ENCODE data around the gene FAM78B.

GRCh38 chr1:166128195-166128594, 38.6 kb downstream of the FAM78B start:
- TF ChIP-seq, protein P1, sequence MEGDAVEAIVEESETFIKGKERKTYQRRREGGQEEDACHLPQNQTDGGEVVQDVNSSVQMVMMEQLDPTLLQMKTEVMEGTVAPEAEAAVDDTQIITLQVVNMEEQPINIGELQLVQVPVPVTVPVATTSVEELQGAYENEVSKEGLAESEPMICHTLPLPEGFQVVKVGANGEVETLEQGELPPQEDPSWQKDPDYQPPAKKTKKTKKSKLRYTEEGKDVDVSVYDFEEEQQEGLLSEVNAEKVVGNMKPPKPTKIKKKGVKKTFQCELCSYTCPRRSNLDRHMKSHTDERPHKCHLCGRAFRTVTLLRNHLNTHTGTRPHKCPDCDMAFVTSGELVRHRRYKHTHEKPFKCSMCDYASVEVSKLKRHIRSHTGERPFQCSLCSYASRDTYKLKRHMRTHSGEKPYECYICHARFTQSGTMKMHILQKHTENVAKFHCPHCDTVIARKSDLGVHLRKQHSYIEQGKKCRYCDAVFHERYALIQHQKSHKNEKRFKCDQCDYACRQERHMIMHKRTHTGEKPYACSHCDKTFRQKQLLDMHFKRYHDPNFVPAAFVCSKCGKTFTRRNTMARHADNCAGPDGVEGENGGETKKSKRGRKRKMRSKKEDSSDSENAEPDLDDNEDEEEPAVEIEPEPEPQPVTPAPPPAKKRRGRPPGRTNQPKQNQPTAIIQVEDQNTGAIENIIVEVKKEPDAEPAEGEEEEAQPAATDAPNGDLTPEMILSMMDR (IDR thresholded peaks at IDR 0.05), result no peak
- TF ChIP-seq POLR2A (IDR thresholded peaks at IDR 0.05), result no peak
